Hepatocyte (in vitro differentiated cells): Measurements from ENCODE around the gene PAPSS1. TPM values are rescaled to one million over a fixed set of nuclear protein-coding genes. Genes with fewer than 3 reads are reported as not detected.

Experiments used
- DNase-seq: peaks from one replicate; pipeline ENCODE4 v3.0.0-alpha.2; 2016; ENCODE audit warnings: low spot score
- H2AFZ ChIP-seq: fragments of 200-600 bp; sonication (generic); 2 replicates; pipeline ENCODE4 v1.6.0; 2016; ENCODE audit warnings: antibody characterized with exemption, mild to moderate bottlenecking
- H3K27ac ChIP-seq: fragments of 200-600 bp; sonication (generic); 2 replicates; pipeline ENCODE4 v1.5.1; 2016; ENCODE audit warnings: mild to moderate bottlenecking
- H3K27me3 ChIP-seq: fragments of 200-600 bp; sonication (generic); 2 replicates; pipeline ENCODE4 v1.6.1; 2016
- H3K36me3 ChIP-seq: fragments of 200-600 bp; sonication (generic); replicated peaks from 2 replicates; pipeline ENCODE4 v1.5.1; 2016; ENCODE audit warnings: low read depth; ENCODE audit not compliant: insufficient read depth
- H3K4me1 ChIP-seq: fragments of 200-600 bp; sonication (generic); 2 replicates; pipeline ENCODE4 v1.5.1; 2016; ENCODE audit warnings: mild to moderate bottlenecking, moderate library complexity; ENCODE audit not compliant: insufficient read depth
- H3K4me2 ChIP-seq: fragments of 200-600 bp; sonication (generic); 2 replicates; pipeline ENCODE4 v1.6.0; 2016
- H3K4me3 ChIP-seq: fragments of 200-600 bp; sonication (generic); 2 replicates; pipeline ENCODE4 v1.5.1; 2016; ENCODE audit warnings: mild to moderate bottlenecking
- H3K79me2 ChIP-seq: fragments of 200-600 bp; sonication (generic); 2 replicates; pipeline ENCODE4 v1.6.0; 2017; ENCODE audit warnings: mild to moderate bottlenecking
- H3K9me2 ChIP-seq: fragments of 200-600 bp; sonication (generic); replicated peaks from 2 replicates; pipeline ENCODE4 v1.6.0; 2017; ENCODE audit warnings: mild to moderate bottlenecking; ENCODE audit not compliant: insufficient read depth
- H3K9me3 ChIP-seq: fragments of 200-600 bp; sonication (generic); 2 replicates; pipeline ENCODE4 v1.5.1; 2016; ENCODE audit warnings: low read depth, mild to moderate bottlenecking
- H4K20me1 ChIP-seq: fragments of 200-600 bp; sonication (generic); 2 replicates; pipeline ENCODE4 v1.6.0; 2016; ENCODE audit warnings: mild to moderate bottlenecking; ENCODE audit not compliant: insufficient read depth, poor library complexity, severe bottlenecking
- CTCF ChIP-seq: fragments of 200-600 bp; sonication (generic); IDR thresholded peaks from 2 replicates; pipeline ENCODE4 v1.5.1; 2016; ENCODE audit warnings: antibody characterized with exemption, mild to moderate bottlenecking; ENCODE audit not compliant: poor library complexity
- EZH2 ChIP-seq: fragments of 200-600 bp; sonication (generic); IDR thresholded peaks from 2 replicates; pipeline ENCODE4 v1.6.1; 2016; ENCODE audit warnings: antibody characterized with exemption, mild to moderate bottlenecking, borderline replicate concordance
- EZH2phosphoT487 ChIP-seq: fragments of 200-600 bp; sonication (generic); IDR thresholded peaks from one replicate; pipeline ENCODE4 v1.6.1; 2018; ENCODE audit warnings: antibody characterized with exemption, mild to moderate bottlenecking, low read depth, moderate library complexity; ENCODE audit not compliant: unreplicated experiment, severe bottlenecking
- WGBS: methylation state at CpG from one replicate; pipeline ENCODE4 v1.1.6; 2016; ENCODE audit warnings: low lambda C conversion rate; ENCODE audit errors: missing lambda C conversion rate; 5-methylcytosine and 5-hydroxymethylcytosine counted together
- polyA plus RNA-seq: library from polyadenylated mRNA; unstranded; fragments of >200 nt; fragmentation: Nextera tagmentation; extraction: Ambion mirVana; gene quantifications from 2 replicates; pipeline ENCODE4 v1.2.1, GENCODE V29; 2016
- total RNA-seq: library from RNA; depleted of rRNA; stranded (reverse); fragments of >200 nt; gene quantifications from 2 replicates; pipeline ENCODE4 v1.2.3, GENCODE V29; 2014

The PAPSS1 gene
- total and polyA plus RNA-seq, 2 experiments from 2014 or later: 102 to 103 TPM

- Histone ChIP-seq H4K20me1 (peaks cover 8% of the 10 kb centered on the region), H3K9me2 (no peaks in the 10 kb centered on the region), H3K27me3 (no peaks in the 10 kb centered on the region), H3K4me3 (no peak overlapping the region), H3K4me2 (no peak overlapping the region), H3K4me1 (no peaks in the 10 kb centered on the region), H3K9me3 (peaks cover 4% of the 10 kb centered on the region), H3K36me3 (no peaks in the 10 kb centered on the region), H3K27ac (no peak overlapping the region), H3K79me2 (peaks cover 100% of the 10 kb centered on the region), H2AFZ (no peak overlapping the region)
- TF ChIP-seq CTCF (no peak), EZH2 (no peak), EZH2phosphoT487 (no peak)
- WGBS: 90% methylated on average over 10 of the region's 10 CpGs
- no peak for DNase-seq
Observed at GRCh38 chr4:107710493-107711459, 9.3 kb downstream of the PAPSS1 start.

- no peak for DNase-seq
- no peak for TF ChIP-seq CTCF
- TF ChIP-seq EZH2phosphoT487: no peak
- TF ChIP-seq EZH2: no peak
- H4K20me1 ChIP-seq: peaks cover 8% of the 10 kb centered on the region
- no peak overlapping the region for H2AFZ ChIP-seq
- 95% methylated on average over 1 of the region's 1 CpG for WGBS
- H3K79me2 ChIP-seq: peaks cover 100% of the 10 kb centered on the region
- peaks cover 10% of the 10 kb centered on the region for H3K9me3 ChIP-seq
- H3K27ac ChIP-seq: no peak overlapping the region
- no peak overlapping the region for H3K4me2 ChIP-seq
- H3K36me3 ChIP-seq: no peaks in the 10 kb centered on the region
- H3K27me3 ChIP-seq: no peaks in the 10 kb centered on the region
- H3K9me2 ChIP-seq: no peaks in the 10 kb centered on the region
- H3K4me1 ChIP-seq: no peaks in the 10 kb centered on the region
- no peak overlapping the region for H3K4me3 ChIP-seq
Observed at GRCh38 chr4:107709916-107710315, 10.1 kb downstream of the PAPSS1 start.

DNA sequence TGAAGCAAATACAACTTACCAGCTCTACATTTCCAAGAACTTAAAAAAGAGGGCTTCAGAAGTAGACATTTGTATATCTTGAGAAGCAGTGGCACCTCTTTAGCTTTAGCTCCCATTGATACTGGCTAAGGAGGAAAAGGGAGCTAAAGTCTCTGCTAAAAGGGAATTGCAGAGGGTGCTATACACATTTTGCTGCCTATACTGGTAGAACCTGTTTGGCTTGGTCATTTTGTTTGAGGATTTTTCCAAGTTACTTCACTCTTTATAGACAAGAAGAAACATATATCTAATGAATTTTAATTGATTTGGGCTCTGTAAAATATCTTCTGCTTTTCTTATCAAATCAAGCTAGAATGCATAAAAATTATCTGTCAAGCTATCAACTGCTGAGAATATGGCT is 11.8 kb downstream of the PAPSS1 start:
- peaks cover 20% of the 10 kb centered on the region for H3K9me3 ChIP-seq
- H3K4me2 ChIP-seq: no peak overlapping the region
- H3K4me3 ChIP-seq: no peak overlapping the region
- H3K27ac ChIP-seq: no peak overlapping the region
- TF ChIP-seq EZH2: no peak
- TF ChIP-seq CTCF: no peak
- TF ChIP-seq EZH2phosphoT487: no peak
- H4K20me1 ChIP-seq: peaks cover 8% of the 10 kb centered on the region
- no peaks in the 10 kb centered on the region for H3K9me2 ChIP-seq
- no peak for DNase-seq
- H3K36me3 ChIP-seq: no peaks in the 10 kb centered on the region
- no peaks in the 10 kb centered on the region for H3K27me3 ChIP-seq
- H3K79me2 ChIP-seq: peaks cover 100% of the 10 kb centered on the region
- no peaks in the 10 kb centered on the region for H3K4me1 ChIP-seq
- no peak overlapping the region for H2AFZ ChIP-seq
